K562 (cell line): ENCODE results near the gene CERS3. TPM values are rescaled to one million over a fixed set of nuclear protein-coding genes. Genes with fewer than 3 reads are reported as not detected.

Source experiments
- ATAC-seq: fragments of 200-7000 bp; cut with Tn5 transposase; 3 replicates; pipeline ENCODE4 v1.9.1; 2020; ENCODE audit warnings: moderate library complexity
- BruUV-seq: library from RNA; stranded (reverse); fragments of 400-500 nt; replicated peaks from 2 replicates; lab custom pipeline; 2021; lab: Mats Ljungman, UMichigan
- CTCF ChIA-PET: fragments of 300-600 bp; formaldehyde crosslinking; extraction: SDS; loops from one replicate; lab custom pipeline; 2021; ENCODE audit warnings: low intra/inter-chr PET ratio; lab: Yijun Ruan, JAX
- POLR2A ChIA-PET: fragments of 300-600, 350-650 bp; sonication (Branson Sonifier 250); formaldehyde crosslinking; extraction: SDS; loops from one replicate; lab custom pipeline; 2021; ENCODE audit warnings: antibody characterized with exemption, inconsistent platforms; lab: Yijun Ruan, JAX
- DNase-seq, 4 experiments: peaks; one replicate each; pipeline versions ENCODE4 v3.0.0 to v3.0.0-alpha.2; 2011 to 2018; ENCODE audit warnings: low spot score in 3 of 4, mixed read lengths in 3 of 4; ENCODE audit errors: extremely low read depth in 1 of 4
- FAIRE-seq: peaks from 2 replicates; lab custom pipeline; 2011; peaks lifted over from hg19 to GRCh38; lab: Jason Lieb, UNC
- H2AFZ ChIP-seq: 2 replicates; pipeline ENCODE4 v1.6.0; 2011; ENCODE audit warnings: low read depth, low read length, control low read depth, inconsistent platforms
- H3K27ac ChIP-seq: fragments of 200-600 bp; 3 replicates; pipeline ENCODE4 v1.8.0; 2011; ENCODE audit warnings: low read depth, mild to moderate bottlenecking, control low read depth, inconsistent platforms, low read length, moderate library complexity, mixed read lengths; ENCODE audit errors: extremely low read depth
- H3K27me3 ChIP-seq, 2 experiments: fragments of 300-600 bp in 1 of 2; 2 replicates in 1 of 2; 3 replicates in 1 of 2; pipeline versions ENCODE4 v1.6.0 to v1.8.0; 2011; ENCODE audit warnings: inconsistent platforms in 2 of 2, low read length in 2 of 2, mild to moderate bottlenecking in 1 of 2, mixed read lengths in 1 of 2, moderate library complexity in 1 of 2; ENCODE audit not compliant: control insufficient read depth in 2 of 2, insufficient read depth in 2 of 2
- H3K36me3 ChIP-seq: fragments of 300-600 bp; 3 replicates; pipeline ENCODE4 v1.8.0; 2011; ENCODE audit warnings: mild to moderate bottlenecking, low read length, inconsistent platforms; ENCODE audit not compliant: control insufficient read depth, insufficient read depth
- H3K4me1 ChIP-seq, 2 experiments: fragments of 200-600 bp in 1 of 2; replicated peaks in 1 of 2; 2 replicates in 1 of 2; 3 replicates in 1 of 2; pipeline versions ENCODE4 v1.5.1 to v1.8.0; 2011; ENCODE audit warnings: inconsistent platforms in 2 of 2, low read length in 2 of 2, mild to moderate bottlenecking in 1 of 2, mixed read lengths in 1 of 2, moderate library complexity in 1 of 2; ENCODE audit not compliant: control insufficient read depth in 2 of 2, insufficient read depth in 2 of 2
- H3K4me2 ChIP-seq: 2 replicates; pipeline ENCODE4 v1.6.1; 2011; ENCODE audit warnings: low read length, control low read depth, inconsistent platforms, mixed read lengths; ENCODE audit not compliant: insufficient read depth
- H3K4me3 ChIP-seq: fragments of 200-600 bp; sonication (generic), shearing (Covaris generic); 2 replicates; pipeline ENCODE4 v1.5.1; 2016; ENCODE audit warnings: control low read depth, inconsistent platforms
- H3K79me2 ChIP-seq: fragments of 200-600 bp; 3 replicates; pipeline ENCODE4 v1.8.0; 2011; ENCODE audit warnings: low read length, inconsistent platforms; ENCODE audit not compliant: control insufficient read depth, insufficient read depth
- H3K9ac ChIP-seq, 2 experiments: 2 replicates each; pipeline versions ENCODE4 v1.6.0 to v1.6.1; 2011; ENCODE audit warnings: low read depth in 2 of 2, low read length in 2 of 2, control low read depth in 1 of 2, inconsistent platforms in 1 of 2, mild to moderate bottlenecking in 1 of 2, mixed read lengths in 1 of 2; ENCODE audit not compliant: insufficient read depth in 1 of 2
- H3K9me1 ChIP-seq: one replicate; pipeline ENCODE4 v1.6.0; 2011; ENCODE audit warnings: inconsistent platforms, mild to moderate bottlenecking, low read length, moderate library complexity; ENCODE audit not compliant: control insufficient read depth, insufficient read depth
- H3K9me3 ChIP-seq: replicated peaks from 2 replicates; pipeline ENCODE4 v1.5.1; 2011; ENCODE audit warnings: low read depth, low read length, inconsistent platforms; ENCODE audit not compliant: control insufficient read depth, insufficient read depth
- H4K20me1 ChIP-seq: replicated peaks from 2 replicates; pipeline ENCODE4 v1.6.1; 2011; ENCODE audit warnings: low read length, inconsistent platforms, mixed read lengths; ENCODE audit not compliant: control insufficient read depth, insufficient read depth
- BACH1 ChIP-seq: fragments of 200-800 bp; sonication (Bioruptor generic); IDR thresholded peaks from 2 replicates; pipeline ENCODE4 v1.6.1; 2016; ENCODE audit warnings: missing genetic modification characterization, missing compliant biosample characterization
- HLTF ChIP-seq: fragments of 450-650 bp; IDR thresholded peaks from 2 replicates; pipeline ENCODE4 v1.6.1; 2016
- MTA2 ChIP-seq: fragments of 450-650 bp; IDR thresholded peaks from 2 replicates; pipeline ENCODE4 v1.6.1; 2016; ENCODE audit warnings: low read depth
- PTTG1 ChIP-seq: fragments of 450-650 bp; IDR thresholded peaks from 2 replicates; pipeline ENCODE4 v1.6.1; 2016; ENCODE audit warnings: low read depth, mild to moderate bottlenecking, missing genetic modification characterization, missing compliant biosample characterization
- SMARCE1 ChIP-seq: fragments of 450-650 bp; IDR thresholded peaks from 2 replicates; pipeline ENCODE4 v1.7.1; 2016; ENCODE audit warnings: mild to moderate bottlenecking
- TSC22D4 ChIP-seq: fragments of 450-650 bp; IDR thresholded peaks from 2 replicates; pipeline ENCODE4 v1.6.1; 2016; ENCODE audit warnings: missing genetic modification characterization, missing biosample characterization, control low read depth
- WGBS: fragments of 100-300 bp; shearing (Covaris generic); methylation state at CpG from one replicate; pipeline ENCODE4 v1.1.6; 2016; ENCODE audit warnings: low coverage, mixed read lengths; ENCODE audit not compliant: insufficient coverage; ENCODE audit errors: missing lambda C conversion rate; 5-methylcytosine and 5-hydroxymethylcytosine counted together
- in situ Hi-C: fragments of 300-500 bp; cut with MboI; formaldehyde crosslinking; loops from 4 replicates; pipeline ENCODE4 v1.15.0; 2018; ENCODE audit warnings: inconsistent platforms, mixed read lengths
- intact Hi-C: fragments of 100-400 bp; cut with micrococcal nuclease; formaldehyde crosslinking; loops from 2 replicates; pipeline ENCODE4 v1.14.2; 2022
- polyA plus RNA-seq, 8 experiments: library from polyadenylated mRNA; depleted of rRNA in 4 of 8; stranded (reverse) in 5 of 8; unstranded in 3 of 8; fragments of >200 nt; fragmentation: Nextera tagmentation in 2 of 8; fragmentation: Illumina TruSeq in 1 of 8; extraction: Ambion mirVana in 2 of 8; extraction: Trizol in 1 of 8; gene quantifications; 2 replicates each; pipeline versions ENCODE4 v1.2.1 to v1.2.3, GENCODE V29; 2011 to 2014; ENCODE audit warnings: inconsistent platforms in 1 of 8, missing spikeins in 1 of 8
- total RNA-seq, 7 experiments: library from RNA; depleted of rRNA in 6 of 7; stranded (reverse); fragments of >200 nt in 6 of 7; fragmentation: Illumina TruSeq in 2 of 7; extraction: Trizol in 2 of 7; gene quantifications; 2 replicates each; pipeline versions ENCODE4 v1.2.1 to v1.2.3, GENCODE V29; 2011 to 2021; ENCODE audit warnings: low replicate concordance in 1 of 7
- TF ChIP-seq, protein P1 (sequence below), 2 experiments: fragments of 450-650 bp in 1 of 2; sonication (generic) in 1 of 2; formaldehyde crosslinking; conservative IDR thresholded peaks; 2 replicates each; pipeline versions ENCODE4 v1.4.0 to v1.8.1; 2020 to 2022; ENCODE audit warnings: mild to moderate bottlenecking in 1 of 2, missing genetic modification reagents in 1 of 2
- TF ChIP-seq, protein P2 (sequence below): fragments of 250-450 bp; sonication (Bioruptor Pico); IDR thresholded peaks from 2 replicates; pipeline ENCODE4 v1.4.0; 2020

Gene CERS3
- total and polyA plus RNA-seq, 9 of the 15 experiments (the other 6 are each of a cell fraction or from before 2014, with no cell fraction given): not detected

DNA sequence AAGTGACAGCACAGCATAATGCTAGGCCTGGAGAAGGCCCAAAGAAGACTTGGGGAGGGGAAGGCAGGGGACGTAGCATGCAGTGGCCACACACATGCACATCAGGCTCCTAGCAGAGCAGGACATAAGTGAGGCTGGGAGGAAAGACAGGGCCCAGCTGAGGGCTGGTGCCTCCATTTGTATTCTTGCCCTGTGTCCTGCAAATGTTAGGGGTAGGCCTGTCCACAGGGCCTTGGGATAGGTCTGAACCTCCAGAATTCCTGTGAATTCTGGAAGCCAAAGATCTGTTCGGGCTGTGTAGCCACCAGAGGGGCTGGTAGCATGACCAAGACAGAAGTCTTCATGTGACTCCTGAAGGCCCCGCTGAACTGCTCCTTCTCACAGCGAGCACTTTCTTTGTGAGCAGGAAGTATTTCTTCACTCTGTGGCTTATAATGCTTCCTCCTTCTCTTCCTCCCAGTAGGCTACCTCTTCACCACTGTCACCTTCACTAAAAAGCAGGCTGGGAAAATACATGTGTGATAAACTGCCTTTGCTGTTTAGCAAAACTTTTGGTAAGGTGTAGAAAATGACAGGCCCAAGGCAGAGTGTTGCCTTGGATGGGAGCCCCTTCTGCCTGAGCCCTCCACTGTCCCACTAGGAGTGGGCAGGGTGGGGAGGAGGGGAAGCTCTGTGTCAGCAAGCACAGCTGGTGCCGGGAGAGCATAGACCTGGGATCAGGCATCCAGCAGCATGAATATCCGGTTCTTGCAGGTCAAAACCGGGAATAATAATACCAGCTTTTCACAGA lies 8.4 kb downstream of the CERS3 start:
- intact Hi-C loops: no loop called here
- ChIA-PET POLR2A (no interaction called here), CTCF (no interaction called here)
- Histone ChIP-seq H3K4me2 (no peak overlapping the region), H3K27ac (no peak overlapping the region), H3K36me3 (no peaks in the 10 kb centered on the region), H3K9me1 (no peaks in the 10 kb centered on the region), H4K20me1 (no peaks in the 10 kb centered on the region), H2AFZ (no peak overlapping the region), H3K9ac (no peak overlapping the region), H3K79me2 (no peaks in the 10 kb centered on the region), H3K4me1 (no peaks in the 10 kb centered on the region), H3K9me3 (no peaks in the 10 kb centered on the region), H3K27me3 (peaks cover 0 to 8% of the 10 kb centered on the region in 2 experiments; a peak in 3 of 5 replicates), H3K4me3 (no peak overlapping the region)
- DNase-seq (no peak), ATAC-seq (no peak), FAIRE-seq (no peak)
- no TSS peak for BruUV-seq
- WGBS: 0% methylated on average over 6 of the region's 7 CpGs
- in situ Hi-C loops: no loop called here
- no peak for TF ChIP-seq MTA2
- TF ChIP-seq, protein P1, sequence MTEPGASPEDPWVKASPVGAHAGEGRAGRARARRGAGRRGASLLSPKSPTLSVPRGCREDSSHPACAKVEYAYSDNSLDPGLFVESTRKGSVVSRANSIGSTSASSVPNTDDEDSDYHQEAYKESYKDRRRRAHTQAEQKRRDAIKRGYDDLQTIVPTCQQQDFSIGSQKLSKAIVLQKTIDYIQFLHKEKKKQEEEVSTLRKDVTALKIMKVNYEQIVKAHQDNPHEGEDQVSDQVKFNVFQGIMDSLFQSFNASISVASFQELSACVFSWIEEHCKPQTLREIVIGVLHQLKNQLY (CRISPR knock-in tag; conservative IDR thresholded peaks at IDR 0.05): no peak
- TF ChIP-seq, protein P2, sequence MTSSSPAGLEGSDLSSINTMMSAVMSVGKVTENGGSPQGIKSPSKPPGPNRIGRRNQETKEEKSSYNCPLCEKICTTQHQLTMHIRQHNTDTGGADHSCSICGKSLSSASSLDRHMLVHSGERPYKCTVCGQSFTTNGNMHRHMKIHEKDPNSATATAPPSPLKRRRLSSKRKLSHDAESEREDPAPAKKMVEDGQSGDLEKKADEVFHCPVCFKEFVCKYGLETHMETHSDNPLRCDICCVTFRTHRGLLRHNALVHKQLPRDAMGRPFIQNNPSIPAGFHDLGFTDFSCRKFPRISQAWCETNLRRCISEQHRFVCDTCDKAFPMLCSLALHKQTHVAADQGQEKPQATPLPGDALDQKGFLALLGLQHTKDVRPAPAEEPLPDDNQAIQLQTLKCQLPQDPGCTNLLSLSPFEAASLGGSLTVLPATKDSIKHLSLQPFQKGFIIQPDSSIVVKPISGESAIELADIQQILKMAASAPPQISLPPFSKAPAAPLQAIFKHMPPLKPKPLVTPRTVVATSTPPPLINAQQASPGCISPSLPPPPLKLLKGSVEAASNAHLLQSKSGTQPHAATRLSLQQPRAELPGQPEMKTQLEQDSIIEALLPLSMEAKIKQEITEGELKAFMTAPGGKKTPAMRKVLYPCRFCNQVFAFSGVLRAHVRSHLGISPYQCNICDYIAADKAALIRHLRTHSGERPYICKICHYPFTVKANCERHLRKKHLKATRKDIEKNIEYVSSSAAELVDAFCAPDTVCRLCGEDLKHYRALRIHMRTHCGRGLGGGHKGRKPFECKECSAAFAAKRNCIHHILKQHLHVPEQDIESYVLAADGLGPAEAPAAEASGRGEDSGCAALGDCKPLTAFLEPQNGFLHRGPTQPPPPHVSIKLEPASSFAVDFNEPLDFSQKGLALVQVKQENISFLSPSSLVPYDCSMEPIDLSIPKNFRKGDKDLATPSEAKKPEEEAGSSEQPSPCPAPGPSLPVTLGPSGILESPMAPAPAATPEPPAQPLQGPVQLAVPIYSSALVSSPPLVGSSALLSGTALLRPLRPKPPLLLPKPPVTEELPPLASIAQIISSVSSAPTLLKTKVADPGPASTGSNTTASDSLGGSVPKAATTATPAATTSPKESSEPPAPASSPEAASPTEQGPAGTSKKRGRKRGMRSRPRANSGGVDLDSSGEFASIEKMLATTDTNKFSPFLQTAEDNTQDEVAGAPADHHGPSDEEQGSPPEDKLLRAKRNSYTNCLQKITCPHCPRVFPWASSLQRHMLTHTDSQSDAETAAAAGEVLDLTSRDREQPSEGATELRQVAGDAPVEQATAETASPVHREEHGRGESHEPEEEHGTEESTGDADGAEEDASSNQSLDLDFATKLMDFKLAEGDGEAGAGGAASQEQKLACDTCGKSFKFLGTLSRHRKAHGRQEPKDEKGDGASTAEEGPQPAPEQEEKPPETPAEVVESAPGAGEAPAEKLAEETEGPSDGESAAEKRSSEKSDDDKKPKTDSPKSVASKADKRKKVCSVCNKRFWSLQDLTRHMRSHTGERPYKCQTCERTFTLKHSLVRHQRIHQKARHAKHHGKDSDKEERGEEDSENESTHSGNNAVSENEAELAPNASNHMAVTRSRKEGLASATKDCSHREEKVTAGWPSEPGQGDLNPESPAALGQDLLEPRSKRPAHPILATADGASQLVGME (CRISPR knock-in tag): no peak
- TF ChIP-seq TSC22D4: no peak
- TF ChIP-seq HLTF: no peak
- TF ChIP-seq PTTG1 (tag): no peak
- no peak for TF ChIP-seq SMARCE1
- no peak for TF ChIP-seq BACH1
